Activated gamma-delta T cell (primary cell): ENCODE data around the gene BRSK1.
"Not testable (repeated sequence)": the region's sequence is repeated elsewhere in the genome, so short reads cannot be mapped to it uniquely, and the experiment has no call there.

Experiments
- DNase-seq: peaks from one replicate; lab custom pipeline; 2025; lab: John Stamatoyannopoulos, UW

Gene BRSK1

DNA sequence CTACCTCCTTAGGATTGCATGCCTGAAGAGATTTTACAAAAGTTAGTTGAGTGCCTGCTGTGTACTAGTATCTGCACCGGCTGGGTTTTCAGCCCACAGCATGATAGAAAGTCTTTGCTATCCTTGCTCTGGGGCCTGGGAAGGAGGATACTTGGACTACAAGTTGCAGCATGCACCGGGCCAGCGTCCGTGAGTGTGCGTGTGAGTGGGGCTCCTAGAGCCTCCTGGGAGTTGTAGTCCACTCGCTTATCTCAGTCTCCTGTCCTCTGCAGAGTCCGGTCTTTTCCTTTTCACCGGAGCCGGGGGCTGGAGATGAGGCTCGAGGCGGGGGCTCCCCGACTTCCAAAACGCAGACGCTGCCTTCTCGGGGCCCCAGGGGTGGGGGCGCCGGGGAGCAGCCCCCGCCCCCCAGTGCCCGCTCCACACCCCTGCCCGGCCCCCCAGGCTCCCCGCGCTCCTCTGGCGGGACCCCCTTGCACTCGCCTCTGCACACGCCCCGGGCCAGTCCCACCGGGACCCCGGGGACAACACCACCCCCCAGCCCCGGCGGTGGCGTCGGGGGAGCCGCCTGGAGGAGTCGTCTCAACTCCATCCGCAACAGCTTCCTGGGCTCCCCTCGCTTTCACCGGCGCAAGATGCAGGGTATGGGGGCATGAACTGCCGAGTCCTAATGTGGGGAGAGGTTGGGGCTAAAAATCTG, 20.6 kb downstream of the BRSK1 start:
- no peak for DNase-seq

DNA sequence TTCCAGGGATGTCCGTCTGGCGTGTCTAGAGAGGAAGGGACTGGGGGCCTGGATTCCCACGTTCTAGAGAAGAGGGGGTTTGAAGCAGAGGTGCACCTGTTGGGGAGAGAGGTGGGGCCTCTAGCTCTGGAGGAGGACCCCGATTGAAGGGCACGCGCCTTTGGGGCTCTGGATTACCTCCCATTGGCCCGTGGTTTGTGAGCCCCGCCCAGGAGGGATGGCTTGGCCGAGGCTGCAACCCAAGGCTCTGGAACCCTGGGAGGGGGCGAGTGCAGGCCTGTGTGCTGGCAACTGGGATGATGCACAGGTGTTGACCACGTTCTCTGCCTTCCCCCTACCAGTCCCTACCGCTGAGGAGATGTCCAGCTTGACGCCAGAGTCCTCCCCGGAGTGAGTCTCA, 21.2 kb downstream of the BRSK1 start:
- no peak for DNase-seq

DNA sequence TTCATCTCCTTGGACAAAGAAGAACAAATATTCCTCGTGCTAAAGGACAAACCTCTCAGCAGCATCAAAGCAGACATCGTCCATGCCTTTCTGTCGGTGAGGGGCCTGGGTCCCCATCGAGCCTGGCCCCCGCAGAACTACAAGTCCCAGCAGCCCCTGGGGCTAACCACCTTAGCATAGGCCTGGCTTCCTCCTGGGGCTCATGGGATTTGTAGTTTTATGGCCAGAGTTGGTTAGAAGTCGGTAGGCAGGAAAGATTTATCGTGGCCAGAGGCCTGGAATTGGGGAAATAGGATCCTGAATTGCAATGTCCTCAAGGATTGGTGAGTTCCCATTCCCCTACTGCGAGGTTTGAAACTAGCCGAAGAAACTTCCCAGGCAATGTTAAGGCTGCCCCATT, 21.7 kb downstream of the BRSK1 start:
- no peak for DNase-seq

DNA sequence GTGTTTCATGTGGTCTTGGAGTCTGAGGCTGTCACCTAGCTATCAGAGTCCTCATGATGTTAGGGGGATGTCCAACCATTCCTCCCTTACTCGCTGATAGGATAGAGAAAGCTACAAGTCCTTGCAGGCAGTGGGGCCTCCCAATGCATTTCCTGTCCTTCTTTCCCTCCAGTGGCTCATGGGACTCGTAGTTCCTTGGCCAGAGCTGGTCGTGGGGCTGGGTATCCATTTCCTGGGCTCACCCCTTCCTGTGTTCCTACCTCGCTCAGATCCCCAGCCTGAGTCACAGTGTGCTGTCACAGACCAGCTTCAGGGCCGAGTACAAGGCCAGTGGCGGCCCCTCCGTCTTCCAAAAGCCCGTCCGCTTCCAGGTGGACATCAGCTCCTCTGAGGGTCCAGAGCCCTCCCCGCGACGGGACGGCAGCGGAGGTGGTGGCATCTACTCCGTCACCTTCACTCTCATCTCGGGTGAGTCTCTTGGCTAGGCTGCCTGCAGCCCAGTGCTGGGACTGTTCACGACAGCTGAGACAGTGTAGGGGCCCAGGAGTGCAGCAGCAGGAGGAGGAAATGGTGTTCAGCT, 22.3 kb downstream of the BRSK1 start:
- no peak for DNase-seq

DNA sequence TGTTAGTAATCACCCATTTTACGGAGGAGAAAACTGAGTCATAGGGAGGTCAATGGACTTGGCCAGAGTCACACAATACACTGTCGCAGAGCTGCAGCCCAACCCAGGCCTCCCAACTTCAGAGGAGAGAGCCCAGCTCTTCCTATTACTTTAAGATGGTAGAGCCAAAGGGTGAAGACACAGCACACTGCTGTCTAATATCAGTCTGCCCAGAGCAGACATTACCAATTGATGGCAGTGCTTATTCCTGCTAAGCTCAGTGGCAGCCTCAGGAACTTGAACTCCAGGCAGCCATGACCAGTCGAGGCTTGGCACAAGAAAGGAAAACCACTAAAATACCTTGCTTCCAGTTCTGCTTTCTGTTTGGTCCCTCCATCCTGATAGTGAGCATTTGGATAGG, 22.9 kb downstream of the BRSK1 start:
- no peak for DNase-seq

DNA sequence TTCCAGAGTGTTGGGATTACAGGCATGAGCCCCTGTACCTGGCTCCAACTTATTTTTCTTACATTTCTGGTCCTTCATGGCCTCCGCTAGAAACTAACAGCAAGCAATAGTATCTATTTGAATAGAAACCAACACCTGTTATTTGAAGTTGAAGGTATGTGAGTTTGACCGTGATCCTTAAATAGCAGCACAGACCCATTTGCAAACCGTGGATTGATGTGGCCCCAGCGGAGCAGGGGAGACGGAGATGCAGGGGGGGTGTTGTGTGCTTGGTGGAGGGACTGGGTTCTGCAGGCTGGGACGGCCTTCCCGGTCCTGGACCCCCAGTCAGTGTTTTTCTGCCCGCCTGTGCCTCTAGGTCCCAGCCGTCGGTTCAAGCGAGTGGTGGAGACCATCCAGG, 24.5 kb downstream of the BRSK1 start:
- no peak for DNase-seq

DNA sequence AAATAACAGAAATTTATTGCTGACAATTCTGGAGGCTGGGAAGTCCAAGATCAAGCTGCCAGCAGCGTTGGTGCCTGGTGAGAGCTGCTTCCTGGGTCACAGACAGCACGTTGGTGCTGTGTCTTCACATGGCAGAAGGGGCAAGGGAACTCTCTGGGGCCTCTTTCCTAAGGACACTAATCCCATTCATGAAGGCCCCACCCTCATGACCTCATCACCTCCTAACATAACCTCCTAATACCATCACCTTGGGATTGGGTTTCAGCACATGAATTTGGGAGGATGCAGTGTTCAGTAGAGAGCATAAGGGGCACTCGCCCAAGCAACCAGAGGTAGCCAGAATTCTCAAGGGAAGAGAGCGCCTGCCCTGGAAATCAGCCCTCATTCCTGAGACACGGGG, 25.7 kb downstream of the BRSK1 start:
- no peak for DNase-seq

DNA sequence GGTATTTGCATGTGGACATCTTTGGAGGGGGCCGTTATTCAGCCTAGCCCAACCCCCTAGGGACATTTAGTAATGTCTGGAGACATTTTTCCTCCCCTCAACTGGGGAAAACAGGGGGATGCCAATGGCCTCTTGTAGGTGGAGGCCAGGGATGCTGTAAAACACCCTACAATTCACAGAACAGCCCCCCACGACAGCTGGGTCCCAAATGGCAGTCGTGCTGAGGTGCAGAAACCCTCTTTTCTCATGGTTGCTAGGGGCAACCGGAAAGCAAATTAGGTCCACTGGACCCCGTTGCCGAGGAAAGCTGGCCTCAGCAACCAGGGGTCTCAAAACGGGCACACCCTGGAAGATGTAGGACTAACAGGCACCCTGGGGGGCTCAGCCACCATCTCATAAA, 26.7 kb downstream of the BRSK1 start:
- no peak for DNase-seq

DNA sequence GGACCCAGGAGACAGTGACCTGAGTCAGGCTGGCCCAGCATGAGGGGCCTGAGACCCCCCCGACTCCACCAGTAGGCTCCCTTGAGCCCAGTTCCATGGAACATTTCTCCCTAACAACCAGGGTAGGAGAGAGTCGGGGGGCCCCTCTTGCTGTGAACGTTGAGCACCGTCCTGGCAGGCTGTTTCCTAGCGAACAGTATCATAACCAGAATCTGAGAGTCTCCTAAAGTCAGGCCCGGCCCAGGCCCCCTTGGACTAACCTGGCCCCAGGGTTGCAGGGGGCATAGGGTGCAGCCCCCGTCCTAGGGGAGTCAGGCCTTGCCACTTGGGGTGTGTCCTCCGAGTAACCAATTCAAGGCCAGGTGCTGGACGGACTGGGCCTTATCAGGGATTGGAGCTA, 27.6 kb downstream of the BRSK1 start:
- no peak for DNase-seq

DNA sequence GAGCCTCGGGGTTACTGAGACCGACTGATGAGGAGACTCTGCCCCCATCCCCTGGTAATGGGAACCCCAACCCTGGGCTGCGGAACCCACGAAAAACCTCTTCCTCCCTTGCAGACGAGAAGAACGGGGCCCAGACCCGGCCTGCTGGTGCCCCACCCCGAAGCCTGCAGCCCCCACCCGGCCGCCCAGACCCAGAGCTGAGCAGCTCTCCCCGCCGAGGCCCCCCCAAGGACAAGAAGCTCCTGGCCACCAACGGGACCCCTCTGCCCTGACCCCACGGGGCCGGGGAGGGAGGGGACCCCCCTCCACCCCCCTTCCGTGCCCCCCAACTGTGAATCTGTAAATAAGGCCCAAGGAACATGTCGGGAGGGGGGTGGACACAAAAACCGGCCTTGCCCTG, 28.0 kb downstream of the BRSK1 start:
- no peak for DNase-seq

DNA sequence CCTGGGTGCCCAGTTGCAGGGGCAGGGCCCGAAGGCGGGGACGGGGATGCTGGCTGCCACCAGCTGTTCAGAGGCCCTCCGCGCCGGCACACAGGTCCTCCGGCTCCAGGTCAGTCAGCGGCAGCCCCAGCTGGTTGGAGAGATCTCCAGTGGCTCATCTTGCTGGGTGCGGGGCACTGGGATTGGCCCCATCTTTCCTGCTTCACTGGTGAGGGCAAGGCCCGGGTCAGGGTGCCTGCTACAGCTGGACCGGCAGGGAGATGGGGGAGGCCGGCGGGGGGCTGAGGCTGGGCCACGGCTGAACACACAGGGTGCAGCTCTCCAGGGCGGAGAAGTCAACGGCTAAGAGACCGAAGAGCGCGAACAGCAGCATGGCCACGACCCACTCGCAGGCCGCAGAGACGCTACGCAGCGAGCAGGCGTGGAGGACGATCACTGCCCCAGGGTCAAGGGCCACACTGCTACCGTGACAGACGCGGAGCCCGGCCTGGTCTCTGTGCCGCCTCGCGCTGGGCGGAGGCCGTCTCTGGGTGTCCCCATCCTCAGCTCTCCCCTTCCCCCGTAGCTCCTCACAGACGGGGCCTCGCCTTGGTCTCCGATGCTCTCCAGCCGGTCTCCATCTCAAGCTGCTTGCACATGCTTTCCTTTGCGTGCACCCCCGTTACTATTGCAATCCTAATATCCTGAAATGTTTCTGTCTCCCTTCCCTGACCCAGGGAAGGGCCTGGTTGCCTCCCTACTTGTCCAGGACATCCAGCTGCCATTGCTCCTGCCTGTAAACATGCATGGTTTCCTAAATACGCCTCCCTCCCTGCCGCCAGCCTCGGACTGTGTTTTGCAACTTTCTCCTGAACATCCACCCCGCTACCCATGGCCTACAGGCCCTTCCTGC, 29.1 kb downstream of the BRSK1 start:
- no peak for DNase-seq

DNA sequence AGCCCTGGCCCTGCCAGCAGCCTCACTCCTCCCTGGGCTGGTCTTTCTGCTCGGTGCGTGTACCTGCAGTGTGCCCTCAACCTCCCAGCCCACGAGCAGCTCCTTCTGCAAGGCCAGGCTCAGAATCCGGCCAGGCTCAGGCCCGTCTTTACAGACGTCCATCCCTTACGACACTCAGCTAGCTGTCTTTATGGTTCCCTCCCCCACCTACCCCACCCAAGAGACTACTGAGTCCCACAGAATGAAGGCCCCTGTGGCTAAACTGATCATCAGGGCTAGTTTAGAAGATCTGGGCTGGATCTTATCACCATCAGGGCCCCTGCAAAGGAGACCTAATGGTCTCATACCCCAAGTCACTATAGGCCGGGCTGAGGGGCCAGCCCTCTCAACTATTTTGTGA, 30.6 kb downstream of the BRSK1 start:
- no peak for DNase-seq

DNA sequence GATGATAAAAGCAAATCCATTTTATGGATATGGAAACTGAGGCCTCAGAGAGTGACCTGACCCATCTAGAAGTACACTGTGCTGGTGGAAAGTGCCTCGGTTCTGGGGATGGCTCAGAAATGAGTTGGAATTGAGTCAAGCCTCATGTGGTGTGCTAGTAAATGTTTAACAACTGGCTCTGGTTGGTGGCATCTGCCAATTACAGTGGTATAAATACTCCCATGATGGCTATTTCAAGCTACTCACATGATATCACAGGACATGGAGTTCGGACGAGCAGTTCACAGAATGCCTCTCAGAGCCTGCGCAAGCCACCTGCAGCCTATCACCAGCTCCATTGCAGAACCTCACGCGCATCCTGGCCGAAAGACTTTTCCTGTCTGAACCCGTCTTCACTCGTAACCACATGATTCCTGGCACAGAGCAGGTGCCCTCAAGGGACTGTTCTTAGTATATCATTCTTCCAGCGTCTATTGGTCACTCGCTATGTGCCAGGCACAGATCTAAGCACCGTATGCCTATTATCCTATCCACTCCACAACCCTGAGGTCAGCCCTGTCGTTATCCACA, 32.2 kb downstream of the BRSK1 start:
- no peak for DNase-seq

DNA sequence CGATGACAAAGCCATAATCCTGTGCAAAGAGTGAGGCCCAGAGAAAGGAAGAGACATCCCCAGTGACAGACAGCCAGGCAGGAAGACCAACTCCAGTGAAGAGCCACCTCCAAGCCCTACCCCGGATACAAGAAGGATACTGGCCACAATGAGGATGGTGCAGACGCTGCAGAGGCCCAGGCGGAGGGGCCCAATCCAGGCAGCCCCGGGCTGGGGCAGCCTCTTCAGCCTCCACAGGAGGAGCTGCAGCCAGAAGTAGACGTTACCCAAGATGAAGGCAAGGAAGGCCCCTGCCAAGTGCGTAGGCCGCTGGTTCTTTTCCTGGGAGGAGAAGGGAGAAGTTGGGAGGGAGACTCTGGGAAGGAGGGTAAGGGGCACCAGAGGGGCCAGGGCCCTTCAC, 32.8 kb downstream of the BRSK1 start:
- DNase-seq = no peak

DNA sequence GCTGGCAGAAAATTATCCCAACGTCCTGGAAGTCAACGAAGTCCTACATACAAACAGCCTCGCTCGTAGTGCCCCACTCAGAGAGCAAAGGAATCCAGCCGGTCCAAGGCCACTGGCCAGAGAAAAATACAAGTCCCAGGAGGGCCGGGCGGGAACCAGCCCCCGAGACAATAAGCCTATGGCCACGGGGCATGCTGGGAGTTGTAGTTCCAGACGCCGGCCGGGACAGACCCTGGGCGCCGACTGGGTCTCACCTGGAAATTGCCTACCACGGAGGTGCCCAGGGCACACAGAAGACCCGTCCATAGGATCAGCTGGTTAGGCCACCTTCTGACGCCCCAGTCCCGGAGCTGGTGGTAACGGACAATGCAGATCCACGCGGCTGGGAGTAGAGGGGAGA, 36.0 kb downstream of the BRSK1 start:
- DNase-seq = no peak

DNA sequence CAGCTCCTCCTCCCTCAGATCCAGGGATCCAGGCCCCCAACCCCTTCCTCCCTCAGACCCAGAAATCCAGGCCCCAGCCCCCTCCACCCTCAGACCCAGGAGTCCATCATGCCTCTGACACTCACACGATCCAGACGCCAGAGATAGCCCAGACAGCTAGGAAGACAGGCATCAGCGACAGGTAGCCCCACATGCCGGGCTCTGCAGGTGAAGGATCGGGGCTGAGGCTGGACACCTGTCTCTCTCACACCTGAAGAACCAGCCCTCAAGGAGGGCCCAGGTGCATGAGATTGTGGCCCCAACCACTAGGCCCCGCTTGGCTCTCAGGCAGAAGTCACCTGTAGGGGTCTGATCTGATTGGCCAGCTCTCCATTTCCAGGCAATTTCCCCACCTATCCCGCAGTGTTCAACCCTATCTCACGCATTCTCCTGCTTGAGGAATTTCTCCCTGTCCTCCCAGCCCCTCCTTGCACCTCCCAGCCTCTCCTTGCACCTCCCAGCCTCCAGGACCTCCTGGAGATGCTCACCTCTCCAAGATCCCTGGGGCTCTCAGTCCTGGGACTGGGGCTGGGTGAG, 37.1 kb downstream of the BRSK1 start:
- no peak for DNase-seq

DNA sequence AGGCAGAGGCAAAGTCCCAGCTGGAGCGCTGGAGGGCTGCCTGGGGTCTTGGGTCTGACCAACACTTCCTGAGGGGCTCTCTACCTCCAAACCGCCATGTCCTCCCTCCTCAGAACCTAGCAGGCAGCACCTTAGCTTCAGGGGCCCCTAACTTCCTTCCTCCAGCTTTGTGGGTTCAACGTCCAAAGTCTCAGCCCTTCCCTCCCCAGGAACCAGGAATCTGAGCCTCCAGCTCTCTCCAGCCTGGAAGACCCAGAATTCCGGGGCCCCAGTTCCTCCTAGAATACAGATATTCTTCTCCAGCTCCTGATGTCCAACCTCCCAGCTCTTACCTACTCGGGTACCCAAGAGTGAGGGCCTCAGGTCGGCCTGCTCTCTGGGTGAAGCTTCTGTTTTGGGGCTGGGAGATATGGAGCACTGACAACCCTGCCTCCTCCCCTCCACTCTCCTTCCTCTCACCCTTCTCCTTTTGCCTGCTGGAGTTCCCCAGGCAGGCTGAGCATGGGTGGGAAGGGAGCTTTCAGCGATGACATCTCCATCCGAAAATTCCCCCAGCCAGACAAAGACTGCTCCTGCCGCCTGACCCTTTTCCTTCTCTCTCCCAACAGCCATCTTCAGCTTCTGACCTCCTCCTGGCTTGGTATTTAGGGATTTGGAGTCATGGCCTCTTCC, 37.8 kb downstream of the BRSK1 start:
- no peak for DNase-seq

DNA sequence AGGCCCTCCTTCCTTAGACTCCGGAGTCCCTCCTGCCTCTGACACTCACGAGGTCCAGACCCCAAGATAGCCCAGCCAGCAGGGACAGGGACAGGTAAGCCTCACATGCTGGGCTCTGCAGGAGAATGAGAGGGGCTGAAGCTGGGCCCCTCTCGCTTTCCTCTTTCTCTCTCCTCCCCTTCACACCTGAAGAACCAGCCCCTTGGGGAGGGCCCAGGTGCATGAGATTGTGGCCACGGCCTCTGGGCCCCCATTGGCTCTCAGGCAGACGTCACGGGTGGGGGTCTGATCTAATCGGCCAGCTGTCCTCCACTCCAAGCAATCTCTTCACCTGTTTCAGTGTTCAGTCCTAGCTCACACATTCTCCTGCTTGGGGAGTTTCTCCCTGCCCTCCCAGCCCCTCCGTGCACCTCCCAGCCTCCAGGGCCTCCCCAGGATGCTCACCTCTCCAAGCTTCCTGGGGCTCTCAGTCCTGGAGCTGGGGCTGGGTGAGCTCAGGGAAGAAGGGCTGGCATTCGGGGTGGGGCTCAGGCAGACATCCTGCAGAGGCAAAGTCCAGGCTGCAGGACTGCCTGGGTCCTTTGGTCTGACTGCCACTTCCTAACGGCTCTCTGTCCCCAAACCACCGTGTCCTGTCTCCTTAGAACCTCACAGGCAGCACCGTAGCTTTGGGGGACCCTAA, 38.5 kb downstream of the BRSK1 start:
- no peak for DNase-seq

DNA sequence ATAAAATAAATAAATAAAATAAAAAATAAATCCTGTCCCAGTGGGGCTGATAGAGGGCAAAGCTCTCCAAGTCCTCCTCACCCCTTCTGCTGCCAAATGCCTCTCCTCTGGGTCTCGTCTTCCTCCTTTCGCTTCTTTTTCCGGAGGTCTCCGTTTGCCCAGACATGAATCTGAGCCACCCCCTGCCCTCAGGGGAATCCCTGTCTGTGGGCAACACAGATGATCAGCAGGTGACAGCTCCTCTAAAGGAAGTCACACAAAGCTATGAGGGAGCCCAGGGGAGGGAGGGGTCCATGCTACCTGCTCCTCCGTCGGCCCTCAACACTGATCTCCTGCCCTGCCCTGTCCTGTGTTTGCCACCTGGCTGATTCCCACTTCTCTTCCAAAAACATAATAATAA, 40.9 kb downstream of the BRSK1 start:
- DNase-seq = no peak

DNA sequence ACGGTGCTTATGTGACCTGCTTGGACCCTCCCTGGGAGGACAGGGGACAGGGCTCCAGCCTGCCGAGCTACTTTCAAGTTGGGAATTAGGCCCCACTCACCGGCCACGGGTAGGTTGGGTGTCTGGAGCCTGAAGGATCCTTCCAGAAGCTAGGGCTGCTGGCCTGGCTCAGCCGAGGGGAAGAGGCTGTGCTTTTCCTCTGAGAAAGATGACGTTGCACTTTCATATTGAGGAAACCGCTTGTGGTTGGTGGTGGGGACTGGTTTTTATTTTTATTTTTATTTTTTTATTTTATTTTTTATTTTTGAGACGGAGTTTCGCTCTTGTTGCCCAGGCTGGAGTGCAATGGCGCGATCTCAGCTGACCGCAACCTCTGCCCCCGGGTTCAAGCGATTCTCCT, 41.4 kb downstream of the BRSK1 start, which contains the start of gene TMEM150B:
TSS of gene TMEM150B (minus strand) at position 170 of the 400 bp plus-strand sequence. CDS start 4,305 bp downstream, outside the sequence.
- no peak for DNase-seq

DNA sequence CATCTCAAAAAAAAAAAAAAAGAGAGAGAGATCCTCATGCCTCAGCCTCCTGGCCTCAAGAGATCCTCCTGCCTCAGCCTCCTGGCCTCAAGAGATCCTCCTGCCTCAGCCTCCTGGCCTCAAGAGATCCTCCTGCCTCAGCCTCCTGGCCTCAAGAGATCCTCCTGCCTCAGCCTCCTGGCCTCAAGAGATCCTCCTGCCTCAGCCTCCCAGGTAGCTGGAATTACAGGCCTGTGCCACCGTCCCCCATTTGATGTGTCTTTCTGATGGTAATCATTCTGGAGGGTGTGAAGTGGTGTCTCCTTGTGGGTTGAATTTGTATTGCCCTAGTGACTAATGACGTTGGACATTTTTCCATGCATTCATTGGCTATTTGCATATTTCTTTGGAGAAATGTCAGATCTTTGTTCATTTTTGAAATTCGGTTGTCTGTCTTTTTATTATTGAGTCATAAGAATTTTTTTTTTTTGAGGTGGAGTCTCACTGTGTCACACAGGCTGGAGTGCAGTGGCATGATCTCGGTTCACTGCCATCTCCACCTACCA, 45.0 kb downstream of the BRSK1 start:
- not testable (repeated sequence) for DNase-seq
